Thyroid gland (tissue), 4 donors: ENCODE measurements around the gene MYO1D. TPM values are rescaled to one million over a fixed set of nuclear protein-coding genes. Genes with fewer than 3 reads are reported as not detected.
A peak's percentile ranks its signal among the peaks of the same experiment; 100 is the strongest.

Experiments used
- DNase-seq, 2 donors: peaks; one replicate each; pipeline ENCODE4 v3.0.0-alpha.2; 2019
- H3K27ac ChIP-seq, 3 donors: fragments of 200-600 bp; sonication (generic); 1 replicate in 2 of 3; 2 replicates in 1 of 3; pipeline ENCODE4 v1.5.1; 2016 to 2019; ENCODE audit warnings: mild to moderate bottlenecking in 1 of 3, moderate library complexity in 1 of 3
- H3K27me3 ChIP-seq: fragments of 200-600 bp; sonication (generic); one replicate; pipeline ENCODE4 v1.5.1; 2019
- H3K36me3 ChIP-seq, 2 donors: fragments of 200-600 bp; sonication (generic); one replicate each; pipeline ENCODE4 v1.5.1; 2016 to 2019
- H3K4me1 ChIP-seq, 2 donors: fragments of 200-600 bp; sonication (generic); one replicate each; pipeline ENCODE4 v1.5.1; 2017 to 2019
- H3K4me3 ChIP-seq, 3 donors: fragments of 200-600 bp; sonication (generic); replicated peaks in 1 of 3; 1 replicate in 2 of 3; 2 replicates in 1 of 3; pipeline ENCODE4 v1.5.1; 2016; ENCODE audit warnings: mild to moderate bottlenecking in 1 of 3
- H3K9me3 ChIP-seq: fragments of 200-600 bp; sonication (generic); one replicate; pipeline ENCODE4 v1.5.1; 2017
- CTCF ChIP-seq, 6 experiments: fragments of 200-600 bp in 3 of 6; fragments of 450-650 bp in 3 of 6; sonication (generic) in 3 of 6; IDR thresholded peaks; one replicate each; pipeline ENCODE4 v1.5.1; 2016 to 2019; ENCODE audit warnings: antibody characterized with exemption in 6 of 6, mild to moderate bottlenecking in 2 of 6, inconsistent platforms in 1 of 6, moderate library complexity in 1 of 6
- POLR2A ChIP-seq, 2 donors: fragments of 450-650 bp; IDR thresholded peaks; one replicate each; pipeline ENCODE4 v1.6.1; 2017; ENCODE audit warnings: antibody characterized with exemption in 2 of 2, mild to moderate bottlenecking in 2 of 2, moderate library complexity in 1 of 2
- WGBS, 2 donors: methylation state at CpG; one replicate each; pipeline ENCODE4 v1.1.5; 2017; 5-methylcytosine and 5-hydroxymethylcytosine counted together
- intact Hi-C: fragments of 100-400 bp; cut with DNase I; formaldehyde crosslinking; loops from one replicate; pipeline ENCODE4 v1.15.1; 2023
- total RNA-seq, 4 donors: library from RNA; depleted of rRNA; stranded (reverse); fragments of >200 nt; gene quantifications; one replicate each; pipeline ENCODE4 v1.2.3, GENCODE V29; 2016

MYO1D gene
- total RNA-seq, 4 donors from 2014 or later = 91.9 to 143 (median 97.8) TPM

GRCh38 chr17:32516940-32517701 lies 359.8 kb downstream of the MYO1D start:
- DNase-seq = no peak
- Histone ChIP-seq H3K36me3 (no peaks in the 10 kb centered on the region), H3K4me3 (no peak overlapping the region), H3K4me1 (peaks cover 4 to 17% of the 10 kb centered on the region in 2 donors), H3K9me3 (no peaks in the 10 kb centered on the region), H3K27ac (no peak overlapping the region), H3K27me3 (no peaks in the 10 kb centered on the region)
- no peak for TF ChIP-seq CTCF (IDR thresholded peaks at IDR 0.05)
- no peak for TF ChIP-seq POLR2A (IDR thresholded peaks at IDR 0.05)
- intact Hi-C loops = no loop called here
- 83 to 89% methylated on average over 12 of the region's 12 CpGs for WGBS, 2 donors

- H3K36me3 ChIP-seq = no peaks in the 10 kb centered on the region
- no peak overlapping the region for H3K4me3 ChIP-seq
- no peaks in the 10 kb centered on the region for H3K27me3 ChIP-seq
- peak; percentile 34 to 51 for DNase-seq
- peaks cover 4 to 17% of the 10 kb centered on the region in 2 donors for H3K4me1 ChIP-seq
- 9 to 12% methylated on average over 2 of the region's 2 CpGs for WGBS, 2 donors
- intact Hi-C loops = no loop called here
- H3K27ac ChIP-seq = no peak overlapping the region
- H3K9me3 ChIP-seq = no peaks in the 10 kb centered on the region
- TF ChIP-seq CTCF (IDR thresholded peaks at IDR 0.05) (no peak), POLR2A (IDR thresholded peaks at IDR 0.05) (no peak)
Measured at GRCh38 chr17:32516450-32516849, 360.5 kb downstream of the MYO1D start.

GRCh38 chr17:32515677-32516383 lies 361.1 kb downstream of the MYO1D start:
- H3K27ac ChIP-seq = no peak overlapping the region
- 93 to 96% methylated on average over 4 of the region's 4 CpGs for WGBS, 2 donors
- no peak for TF ChIP-seq POLR2A (IDR thresholded peaks at IDR 0.05)
- no peak for TF ChIP-seq CTCF (IDR thresholded peaks at IDR 0.05)
- H3K27me3 ChIP-seq = no peaks in the 10 kb centered on the region
- H3K36me3 ChIP-seq = no peaks in the 10 kb centered on the region
- no peak overlapping the region for H3K4me3 ChIP-seq
- DNase-seq = no peak
- no peaks in the 10 kb centered on the region for H3K9me3 ChIP-seq
- peaks cover 4 to 17% of the 10 kb centered on the region in 2 donors for H3K4me1 ChIP-seq
- intact Hi-C loops = no loop called here

- DNase-seq = no peak
- H3K4me1 ChIP-seq = peaks cover 4 to 7% of the 10 kb centered on the region in 2 donors
- intact Hi-C loops = no loop called here
Measured at GRCh38 chr17:32514606-32515005, 362.3 kb downstream of the MYO1D start.

More at GRCh38 chr17:32514606-32515005, 362.3 kb downstream of the MYO1D start:
- no peaks in the 10 kb centered on the region for H3K27me3 ChIP-seq
- no peak overlapping the region for H3K27ac ChIP-seq
- no peaks in the 10 kb centered on the region for H3K36me3 ChIP-seq
- WGBS, 2 donors = 71 to 84% methylated on average over 4 of the region's 4 CpGs
- TF ChIP-seq CTCF (IDR thresholded peaks at IDR 0.05) (no peak), POLR2A (IDR thresholded peaks at IDR 0.05) (no peak)
- no peaks in the 10 kb centered on the region for H3K9me3 ChIP-seq
- H3K4me3 ChIP-seq = no peak overlapping the region
